Endothelial cell of umbilical vein (primary cell): ENCODE data around the gene LZTS2. TPM values are rescaled to one million over a fixed set of nuclear protein-coding genes. Genes with fewer than 3 reads are reported as not detected.

Experiments
- BruUV-seq: library from RNA; stranded (reverse); fragments of 400-500 nt; replicated peaks from 2 replicates; lab custom pipeline; 2021; lab: Mats Ljungman, UMichigan
- CTCF ChIA-PET: fragments of 300-600, 350-600 bp; sonication (Branson Sonifier 250); formaldehyde crosslinking; loops from one replicate; lab custom pipeline; 2021; ENCODE audit warnings: antibody characterized with exemption, inconsistent platforms; lab: Charles Lee
- POLR2A ChIA-PET: fragments of 300-600, 350-600 bp; sonication (Branson Sonifier 250); formaldehyde crosslinking; loops from one replicate; lab custom pipeline; 2021; ENCODE audit warnings: antibody characterized with exemption, inconsistent platforms; lab: Charles Lee
- DNase-seq: peaks from one replicate; pipeline ENCODE4 v3.0.0-alpha.2; 2011; ENCODE audit warnings: low read depth, low spot score
- FAIRE-seq: peaks from 2 replicates; lab custom pipeline; 2011; peaks lifted over from hg19 to GRCh38; lab: Jason Lieb, UNC
- H2AFZ ChIP-seq: 2 replicates; pipeline ENCODE4 v1.6.0; 2012; ENCODE audit warnings: low read depth, low read length, control low read depth, inconsistent platforms
- H3K27ac ChIP-seq: 2 replicates; pipeline ENCODE4 v1.5.1; 2011; ENCODE audit warnings: low read depth, mild to moderate bottlenecking, control low read depth, low read length, moderate library complexity; ENCODE audit not compliant: insufficient read depth
- H3K27me3 ChIP-seq, 2 experiments: 2 replicates each; pipeline versions ENCODE4 v1.6.0 to v1.6.1; 2011; ENCODE audit warnings: low read length in 2 of 2, mixed read lengths in 1 of 2; ENCODE audit not compliant: control insufficient read depth in 2 of 2, insufficient read depth in 2 of 2
- H3K36me3 ChIP-seq, 2 experiments: 2 replicates in 1 of 2; 3 replicates in 1 of 2; pipeline ENCODE4 v1.5.1; 2011; ENCODE audit warnings: low read length in 2 of 2, mild to moderate bottlenecking in 1 of 2, moderate library complexity in 1 of 2; ENCODE audit not compliant: control insufficient read depth in 2 of 2, insufficient read depth in 2 of 2; ENCODE audit errors: extremely low read depth in 1 of 2
- H3K4me1 ChIP-seq: 3 replicates; pipeline ENCODE4 v1.5.1; 2011; ENCODE audit warnings: mild to moderate bottlenecking, low read length; ENCODE audit not compliant: control insufficient read depth, insufficient read depth; ENCODE audit errors: extremely low read depth
- H3K4me2 ChIP-seq: 2 replicates; pipeline ENCODE4 v1.6.1; 2011; ENCODE audit warnings: low read length, control low read depth, mixed read lengths; ENCODE audit not compliant: insufficient read depth
- H3K4me3 ChIP-seq, 3 experiments: fragments of 200-600 bp in 1 of 3; sonication (generic), shearing (Covaris generic) in 1 of 3; replicated peaks in 1 of 3; 2 replicates each; pipeline ENCODE4 v1.5.1; 2011 to 2016; ENCODE audit warnings: control low read depth in 3 of 3, low read length in 3 of 3, mild to moderate bottlenecking in 2 of 3, inconsistent platforms in 1 of 3, low read depth in 1 of 3, moderate library complexity in 1 of 3; ENCODE audit not compliant: insufficient read depth in 1 of 3
- H3K79me2 ChIP-seq: 2 replicates; pipeline ENCODE4 v1.6.0; 2012; ENCODE audit warnings: low read length, inconsistent platforms; ENCODE audit not compliant: control insufficient read depth, insufficient read depth
- H3K9ac ChIP-seq: replicated peaks from 2 replicates; pipeline ENCODE3; 2011; ENCODE audit warnings: low read length, control low read depth; ENCODE audit not compliant: insufficient read depth; ENCODE audit errors: extremely low read depth
- H3K9me1 ChIP-seq: replicated peaks from 3 replicates; pipeline ENCODE4 v1.6.0; 2011; ENCODE audit warnings: mild to moderate bottlenecking, low read length; ENCODE audit not compliant: control insufficient read depth, insufficient read depth; ENCODE audit errors: extremely low read depth
- H3K9me3 ChIP-seq: replicated peaks from 2 replicates; pipeline ENCODE4 v1.5.1; 2012; ENCODE audit warnings: low read length, inconsistent platforms; ENCODE audit not compliant: control insufficient read depth, insufficient read depth
- H4K20me1 ChIP-seq: replicated peaks from 2 replicates; pipeline ENCODE3; 2011; ENCODE audit warnings: mild to moderate bottlenecking, low read length; ENCODE audit not compliant: control insufficient read depth, insufficient read depth; ENCODE audit errors: extremely low read depth
- FOS ChIP-seq: IDR thresholded peaks from 2 replicates; pipeline ENCODE4 v1.6.1; 2011; ENCODE audit warnings: mild to moderate bottlenecking, low read length, moderate library complexity, borderline replicate concordance; ENCODE audit not compliant: insufficient read depth
- GATA2 ChIP-seq: IDR thresholded peaks from 2 replicates; pipeline ENCODE4 v1.7.0; 2011; ENCODE audit warnings: low read depth, mild to moderate bottlenecking, moderate library complexity, mixed read lengths, low read length; ENCODE audit not compliant: insufficient read length, insufficient read depth
- POLR2A ChIP-seq: IDR thresholded peaks from 2 replicates; pipeline ENCODE4 v1.6.1; 2012; ENCODE audit warnings: low read depth, mild to moderate bottlenecking, control low read depth, low read length
- POLR2AphosphoS5 ChIP-seq: IDR thresholded peaks from 2 replicates; pipeline ENCODE4 v1.6.1; 2012; ENCODE audit warnings: low read depth, mild to moderate bottlenecking, control low read depth, low read length, moderate library complexity; ENCODE audit not compliant: insufficient read depth
- dilution Hi-C: fragments of 300-500 bp; cut with MboI; formaldehyde crosslinking; loops from one replicate; pipeline ENCODE4 v1.15.0; 2019; ENCODE audit warnings: low sequenced_read_pairs; ENCODE audit not compliant: extremely low pct_ligation_motif_present
- intact Hi-C: fragments of 100-400 bp; cut with micrococcal nuclease; formaldehyde crosslinking; loops from one replicate; pipeline ENCODE4 v1.10.0; 2022
- polyA plus RNA-seq, 4 experiments: library from polyadenylated mRNA; depleted of rRNA in 3 of 4; stranded (reverse) in 3 of 4; unstranded in 1 of 4; fragments of >200 nt; gene quantifications; 2 replicates each; pipeline versions ENCODE4 v1.2.1 to v1.2.3, GENCODE V29; 2011 to 2012; ENCODE audit warnings: missing spikeins in 1 of 4
- total RNA-seq: library from RNA; stranded (reverse); gene quantifications from 2 replicates; pipeline ENCODE4 v1.2.3, GENCODE V29; 2021
- TF ChIP-seq, protein P1 (sequence below): IDR thresholded peaks from 2 replicates; pipeline ENCODE4 v1.6.1; 2011; ENCODE audit not compliant: insufficient read depth, insufficient read length
- TF ChIP-seq, protein P2 (sequence below), 2 donors: IDR thresholded peaks; 1 replicate in 1 of 2; 2 replicates in 1 of 2; pipeline ENCODE4 v1.5.1; 2011; ENCODE audit warnings: low read length in 2 of 2, mild to moderate bottlenecking in 2 of 2, moderate library complexity in 2 of 2, control low read depth in 1 of 2, inconsistent platforms in 1 of 2, low read depth in 1 of 2; ENCODE audit not compliant: insufficient read depth in 1 of 2; ENCODE audit errors: extremely low read depth in 1 of 2

LZTS2 gene
- total and polyA plus RNA-seq, 2 donors (not counting 3 experiments of a cell fraction or from before 2014, with no cell fraction given): 70.8 to 79.5 TPM

DNA sequence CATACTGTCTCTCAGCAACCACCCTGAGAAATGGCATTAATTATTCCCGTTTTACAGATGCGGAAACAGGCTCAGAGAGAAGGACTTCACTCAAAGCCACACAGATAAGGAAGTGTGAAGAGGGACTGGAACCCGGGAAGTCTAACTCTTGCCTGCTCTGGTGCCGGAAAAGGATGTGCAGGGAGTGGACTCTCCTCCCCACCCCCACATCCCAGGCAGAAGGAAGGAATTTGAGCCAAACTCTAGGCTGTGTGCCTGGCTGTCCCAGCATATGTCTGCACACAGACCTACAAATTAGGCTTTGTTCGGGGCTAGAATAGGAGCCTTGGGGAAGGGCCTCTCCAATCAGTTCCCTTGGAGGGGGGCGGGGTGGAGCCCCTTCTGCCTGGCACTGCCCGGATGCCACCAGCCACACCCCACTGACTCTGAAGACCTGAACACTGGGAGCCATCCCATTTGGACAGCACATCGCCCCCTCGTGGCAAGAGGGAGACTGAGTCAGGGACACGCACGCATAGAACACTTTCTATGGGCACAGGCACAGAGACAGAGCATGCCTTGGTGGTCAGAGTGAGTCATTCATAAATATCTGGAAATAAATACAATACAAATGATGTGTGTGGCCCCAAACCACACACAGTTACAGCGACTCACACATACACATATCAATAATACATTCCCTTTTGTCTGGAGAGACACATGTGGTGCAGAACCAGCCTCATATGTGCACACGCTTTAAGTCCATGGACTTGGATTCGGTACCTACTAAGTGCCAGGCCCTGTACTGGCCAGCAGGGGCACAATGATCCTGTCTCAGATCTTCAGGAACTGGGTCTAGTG is 13.1 kb downstream of the LZTS2 start:
- dilution Hi-C loops: no loop called here
- Histone ChIP-seq H3K27me3 (no peaks in the 10 kb centered on the region), H3K4me3 (no peak overlapping the region), H3K4me1 (peaks cover 13% of the 10 kb centered on the region), H3K36me3 (no peaks in the 10 kb centered on the region), H4K20me1 (no peaks in the 10 kb centered on the region), H3K9me1 (no peaks in the 10 kb centered on the region), H3K4me2 (peak overlapping the region; percentile 12), H3K27ac (peak overlapping the region; percentile 12), H3K9ac (no peak overlapping the region), H3K79me2 (no peaks in the 10 kb centered on the region), H3K9me3 (no peaks in the 10 kb centered on the region), H2AFZ (peak overlapping the region; percentile 56)
- ChIA-PET POLR2A (no interaction called here), CTCF (interaction anchor here (1.6 to 8.8 kb wide), 3 partner anchors 11 to 17 kb away, joined by 18 to 92 read pairs (median 21); partner anchors contain the start of gene LZTS2)
- FAIRE-seq (peak; percentile 98), DNase-seq (peak; percentile 95)
- intact Hi-C loops: loop anchor here (1.0 to 10.0 kb wide), 5 partner anchors 14 to 340 kb away; partner anchors contain the start of genes SEMA4G and SLF2
- BruUV-seq: no TSS peak
- TF ChIP-seq POLR2A (no peak), POLR2AphosphoS5 (no peak), GATA2 (no peak), FOS (peak; percentile 80)
- TF ChIP-seq, protein P1, sequence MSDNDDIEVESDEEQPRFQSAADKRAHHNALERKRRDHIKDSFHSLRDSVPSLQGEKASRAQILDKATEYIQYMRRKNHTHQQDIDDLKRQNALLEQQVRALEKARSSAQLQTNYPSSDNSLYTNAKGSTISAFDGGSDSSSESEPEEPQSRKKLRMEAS: no peak
- TF ChIP-seq, protein P2, sequence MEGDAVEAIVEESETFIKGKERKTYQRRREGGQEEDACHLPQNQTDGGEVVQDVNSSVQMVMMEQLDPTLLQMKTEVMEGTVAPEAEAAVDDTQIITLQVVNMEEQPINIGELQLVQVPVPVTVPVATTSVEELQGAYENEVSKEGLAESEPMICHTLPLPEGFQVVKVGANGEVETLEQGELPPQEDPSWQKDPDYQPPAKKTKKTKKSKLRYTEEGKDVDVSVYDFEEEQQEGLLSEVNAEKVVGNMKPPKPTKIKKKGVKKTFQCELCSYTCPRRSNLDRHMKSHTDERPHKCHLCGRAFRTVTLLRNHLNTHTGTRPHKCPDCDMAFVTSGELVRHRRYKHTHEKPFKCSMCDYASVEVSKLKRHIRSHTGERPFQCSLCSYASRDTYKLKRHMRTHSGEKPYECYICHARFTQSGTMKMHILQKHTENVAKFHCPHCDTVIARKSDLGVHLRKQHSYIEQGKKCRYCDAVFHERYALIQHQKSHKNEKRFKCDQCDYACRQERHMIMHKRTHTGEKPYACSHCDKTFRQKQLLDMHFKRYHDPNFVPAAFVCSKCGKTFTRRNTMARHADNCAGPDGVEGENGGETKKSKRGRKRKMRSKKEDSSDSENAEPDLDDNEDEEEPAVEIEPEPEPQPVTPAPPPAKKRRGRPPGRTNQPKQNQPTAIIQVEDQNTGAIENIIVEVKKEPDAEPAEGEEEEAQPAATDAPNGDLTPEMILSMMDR (IDR thresholded peaks at IDR 0.05; ENCODE audit: extremely low read depth in 1 of 2, insufficient read depth in 1 of 2, low read depth in 1 of 2, low read length in 2 of 2): peak; percentile 80 to 96
